IMR-90 (cell line): Measurements from ENCODE around the gene FGGY. TPM values are rescaled to one million over a fixed set of nuclear protein-coding genes. Genes with fewer than 3 reads are reported as not detected.

Experiments used
- ATAC-seq: fragments of 200-7000 bp; cut with Tn5 transposase; 2 replicates; pipeline ENCODE4 v1.9.1; 2020; ENCODE audit warnings: low read depth, mild to moderate bottlenecking, moderate library complexity
- BruUV-seq: library from RNA; stranded (reverse); fragments of 400-500 nt; replicated peaks from 2 replicates; lab custom pipeline; 2021; lab: Mats Ljungman, UMichigan
- CTCF ChIA-PET: fragments of 300-600 bp; formaldehyde crosslinking; extraction: SDS; loops from one replicate; lab custom pipeline; 2021; ENCODE audit warnings: antibody characterized with exemption; lab: Yijun Ruan, JAX
- POLR2A ChIA-PET: fragments of 300-600 bp; sonication (Branson Sonifier 250); formaldehyde crosslinking; loops from one replicate; lab custom pipeline; 2022; ENCODE audit warnings: antibody characterized with exemption; ENCODE audit not compliant: unreplicated experiment; lab: Charles Lee
- DNase-seq: peaks from one replicate; pipeline ENCODE4 v3.0.0; 2013
- H2AFZ ChIP-seq: replicated peaks from 2 replicates; pipeline ENCODE3; 2013; ENCODE audit warnings: low read length, mild to moderate bottlenecking; ENCODE audit not compliant: poor library complexity
- H2AK5ac ChIP-seq: 2 replicates; pipeline ENCODE4 v1.6.1; 2013; ENCODE audit warnings: low read depth, low read length, inconsistent platforms
- H2AK9ac ChIP-seq: replicated peaks from 2 replicates; pipeline ENCODE3; 2013; ENCODE audit warnings: mild to moderate bottlenecking, low read depth, low read length, moderate library complexity; ENCODE audit not compliant: poor library complexity
- H2BK120ac ChIP-seq: 2 replicates; pipeline ENCODE4 v1.6.1; 2013; ENCODE audit warnings: low read depth, low read length, inconsistent platforms
- H2BK15ac ChIP-seq: 3 replicates; pipeline ENCODE4 v1.6.1; 2013; ENCODE audit warnings: low read depth, low read length, inconsistent platforms
- H2BK20ac ChIP-seq: 2 replicates; pipeline ENCODE4 v1.6.1; 2013; ENCODE audit warnings: low read depth, mild to moderate bottlenecking, inconsistent platforms, low read length, moderate library complexity
- H2BK5ac ChIP-seq: 2 replicates; pipeline ENCODE4 v1.6.1; 2013; ENCODE audit warnings: mild to moderate bottlenecking, low read depth, low read length, inconsistent platforms; ENCODE audit not compliant: poor library complexity, severe bottlenecking
- H3K14ac ChIP-seq: replicated peaks from 2 replicates; pipeline ENCODE4 v1.6.1; 2013; ENCODE audit warnings: low read depth, low read length, inconsistent platforms
- H3K18ac ChIP-seq: 2 replicates; pipeline ENCODE4 v1.6.1; 2013; ENCODE audit warnings: low read depth, low read length, control low read depth
- H3K23ac ChIP-seq: 2 replicates; pipeline ENCODE4 v1.6.1; 2013; ENCODE audit warnings: low read depth, low read length, inconsistent platforms
- H3K27ac ChIP-seq: 2 replicates; pipeline ENCODE4 v1.5.1; 2013; ENCODE audit warnings: mild to moderate bottlenecking, control low read depth, low read length; ENCODE audit not compliant: insufficient read depth
- H3K27me3 ChIP-seq: 2 replicates; pipeline ENCODE4 v1.6.1; 2013; ENCODE audit warnings: low read length; ENCODE audit not compliant: control insufficient read depth, insufficient read depth
- H3K36me3 ChIP-seq: 2 replicates; pipeline ENCODE4 v1.6.1; 2013; ENCODE audit warnings: low read length, mixed read lengths; ENCODE audit not compliant: control insufficient read depth, insufficient read depth
- H3K4ac ChIP-seq: 2 replicates; pipeline ENCODE4 v1.6.1; 2013; ENCODE audit warnings: low read depth, low read length, inconsistent platforms
- H3K4me1 ChIP-seq: 2 replicates; pipeline ENCODE4 v1.6.1; 2013; ENCODE audit warnings: low read length, mixed read lengths; ENCODE audit not compliant: control insufficient read depth, insufficient read depth
- H3K4me2 ChIP-seq: 2 replicates; pipeline ENCODE4 v1.6.1; 2013; ENCODE audit warnings: low read depth, mild to moderate bottlenecking, control low read depth, low read length, moderate library complexity
- H3K4me3 ChIP-seq: 2 replicates; pipeline ENCODE4 v1.5.1; 2013; ENCODE audit warnings: low read depth, mild to moderate bottlenecking, control low read depth, low read length, moderate library complexity; ENCODE audit not compliant: insufficient read depth
- H3K56ac ChIP-seq: 2 replicates; pipeline ENCODE4 v1.6.1; 2013; ENCODE audit warnings: low read length, inconsistent platforms; ENCODE audit not compliant: insufficient read depth; ENCODE audit errors: extremely low read depth
- H3K79me1 ChIP-seq, 2 experiments: 2 replicates each; pipeline ENCODE4 v1.6.1; 2013; ENCODE audit warnings: low read length in 2 of 2, inconsistent platforms in 1 of 2, low read depth in 1 of 2
- H3K9ac ChIP-seq: 2 replicates; pipeline ENCODE4 v1.6.1; 2013; ENCODE audit warnings: low read depth, low read length, control low read depth
- H3K9me1 ChIP-seq: 2 replicates; pipeline ENCODE4 v1.6.1; 2013; ENCODE audit warnings: low read length, inconsistent platforms; ENCODE audit not compliant: insufficient read depth
- H3K9me3 ChIP-seq: 2 replicates; pipeline ENCODE4 v1.6.1; 2013; ENCODE audit warnings: low read length; ENCODE audit not compliant: control insufficient read depth, insufficient read depth
- H4K20me1 ChIP-seq: 2 replicates; pipeline ENCODE4 v1.6.1; 2013; ENCODE audit warnings: low read length, inconsistent platforms; ENCODE audit not compliant: insufficient read depth
- H4K5ac ChIP-seq: 2 replicates; pipeline ENCODE4 v1.6.1; 2013; ENCODE audit warnings: mild to moderate bottlenecking, low read depth, low read length, control low read depth
- H4K8ac ChIP-seq, 2 experiments: 2 replicates each; pipeline ENCODE4 v1.6.1; 2013; ENCODE audit warnings: low read depth in 2 of 2, low read length in 2 of 2, control low read depth in 1 of 2, inconsistent platforms in 1 of 2
- H4K91ac ChIP-seq: 2 replicates; pipeline ENCODE4 v1.6.1; 2013; ENCODE audit warnings: low read depth, low read length, inconsistent platforms; ENCODE audit not compliant: insufficient read depth
- BHLHE40 ChIP-seq: fragments of 150-350 bp; IDR thresholded peaks from 2 replicates; pipeline ENCODE4 v1.6.1; 2016; ENCODE audit warnings: mild to moderate bottlenecking, low read depth, low read length
- CEBPB ChIP-seq: IDR thresholded peaks from 2 replicates; pipeline ENCODE4 v1.6.1; 2012; ENCODE audit warnings: low read depth, low read length, improper control_type of control experiment
- CTCF ChIP-seq: conservative IDR thresholded peaks from 2 replicates; pipeline ENCODE4 v1.5.1; 2012; ENCODE audit warnings: mild to moderate bottlenecking, low read depth, low read length, improper control_type of control experiment
- ELK1 ChIP-seq: fragments of 150-350 bp; IDR thresholded peaks from 2 replicates; pipeline ENCODE4 v1.6.1; 2016; ENCODE audit warnings: low read depth, mild to moderate bottlenecking, low read length, moderate library complexity, borderline replicate concordance
- FOS ChIP-seq: fragments of 150-350 bp; IDR thresholded peaks from 2 replicates; pipeline ENCODE4 v1.6.1; 2016; ENCODE audit warnings: low read depth, low read length
- MAFK ChIP-seq: IDR thresholded peaks from 2 replicates; pipeline ENCODE4 v1.6.1; 2012; ENCODE audit warnings: low read depth, low read length, improper control_type of control experiment
- MAZ ChIP-seq: IDR thresholded peaks from 2 replicates; pipeline ENCODE4 v1.6.1; 2012; ENCODE audit warnings: low read depth, mild to moderate bottlenecking, low read length, improper control_type of control experiment, moderate library complexity, borderline replicate concordance
- MXI1 ChIP-seq: IDR thresholded peaks from 2 replicates; pipeline ENCODE4 v1.6.1; 2012; ENCODE audit warnings: low read depth, mild to moderate bottlenecking, low read length, moderate library complexity, borderline replicate concordance
- NFE2L2 ChIP-seq: fragments of 150-350 bp; IDR thresholded peaks from 2 replicates; pipeline ENCODE4 v1.6.1; 2016; ENCODE audit warnings: low read depth, mild to moderate bottlenecking, low read length
- POLR2A ChIP-seq: IDR thresholded peaks from 2 replicates; pipeline ENCODE4 v1.6.1; 2012; ENCODE audit warnings: mild to moderate bottlenecking, low read depth, low read length
- RAD21 ChIP-seq: IDR thresholded peaks from 2 replicates; pipeline ENCODE4 v1.6.1; 2012; ENCODE audit warnings: low read length, improper control_type of control experiment
- RCOR1 ChIP-seq: IDR thresholded peaks from 2 replicates; pipeline ENCODE4 v1.6.1; 2012; ENCODE audit warnings: mild to moderate bottlenecking, low read length, improper control_type of control experiment; ENCODE audit not compliant: insufficient replicate concordance
- RFX5 ChIP-seq: IDR thresholded peaks from 2 replicates; pipeline ENCODE4 v1.8.0; 2012; ENCODE audit warnings: low read depth, mild to moderate bottlenecking, low read length, moderate library complexity
- SMC3 ChIP-seq: fragments of 150-350 bp; IDR thresholded peaks from 2 replicates; pipeline ENCODE4 v1.6.1; 2016; ENCODE audit warnings: low read depth, mild to moderate bottlenecking, antibody characterized with exemption, low read length, moderate library complexity
- USF2 ChIP-seq: fragments of 150-350 bp; IDR thresholded peaks from 2 replicates; pipeline ENCODE4 v1.6.1; 2017; ENCODE audit warnings: mild to moderate bottlenecking, antibody characterized with exemption, low read length, low read depth
- WGBS, 2 experiments: methylation state at CpG; one replicate each; pipeline versions ENCODE4 v1.1.5 to v1.1.7; 2013; ENCODE audit warnings: missing lambda C conversion rate in 2 of 2; ENCODE audit not compliant: insufficient read length in 1 of 2; ENCODE audit errors: extremely low coverage in 2 of 2; 5-methylcytosine and 5-hydroxymethylcytosine counted together
- dilution Hi-C: fragments of 300-500 bp; cut with HindIII; formaldehyde crosslinking; loops from one replicate; pipeline ENCODE4 v1.14.3; 2018; ENCODE audit warnings: low sequenced_read_pairs; ENCODE audit not compliant: unreplicated experiment
- in situ Hi-C: fragments of 300-500 bp; cut with MboI; formaldehyde crosslinking; loops from 3 replicates; pipeline ENCODE4 v1.14.3; 2019; ENCODE audit warnings: low sequenced_read_pairs, inconsistent platforms, mixed read lengths
- intact Hi-C: fragments of 100-400 bp; cut with micrococcal nuclease; formaldehyde crosslinking; loops from 2 replicates; pipeline ENCODE4 v1.10.0; 2022
- polyA plus RNA-seq, 3 experiments: library from polyadenylated mRNA; depleted of rRNA; stranded (reverse); fragments of >200 nt; gene quantifications; 2 replicates each; pipeline ENCODE4 v1.2.3, GENCODE V29; 2012; ENCODE audit warnings: low replicate concordance in 1 of 3
- total RNA-seq: library from RNA; depleted of rRNA; stranded (reverse); fragments of >200 nt; gene quantifications from 2 replicates; pipeline ENCODE4 v1.2.3, GENCODE V29; 2012

The FGGY gene
- total and polyA plus RNA-seq, 2 of the 4 experiments (the other 2 are of a cell fraction), result 5.6 to 14.0 TPM

- H3K23ac ChIP-seq, result no peak overlapping the region
- no peak overlapping the region for H3K56ac ChIP-seq
- H4K8ac ChIP-seq, result no peak overlapping the region
- no peak overlapping the region for H2BK120ac ChIP-seq
- no peak overlapping the region for H2BK15ac ChIP-seq
- no TSS peak for BruUV-seq
- no peak overlapping the region for H2AK5ac ChIP-seq
- ATAC-seq (no peak), DNase-seq (no peak)
- intact Hi-C loops, result loop anchor here (5.0 kb wide), 1 partner anchor 35 kb away; no protein-coding TSS in a partner anchor
- H2BK5ac ChIP-seq, result no peak overlapping the region
- no CpG with 5 or more reads among the region's 5 CpGs for WGBS, 2 experiments
- H4K91ac ChIP-seq, result no peak overlapping the region
- H3K9ac ChIP-seq, result no peak overlapping the region
- 0 out of 2 replicates have a peak, but pooled peaks cover 1% of the 10 kb centered on the region for H3K36me3 ChIP-seq
- no peak overlapping the region for H2AK9ac ChIP-seq
- H4K5ac ChIP-seq, result no peak overlapping the region
- H3K4me3 ChIP-seq, result no peak overlapping the region
- dilution Hi-C loops, result no loop called here
- H3K27me3 ChIP-seq, result no peaks in the 10 kb centered on the region
- H3K27ac ChIP-seq, result no peak overlapping the region
- H2AFZ ChIP-seq, result no peak overlapping the region
- peaks cover 3% of the 10 kb centered on the region; the same call in 1 of the 2 replicates for H3K4me1 ChIP-seq
- no peak overlapping the region for H3K4me2 ChIP-seq
- in situ Hi-C loops, result no loop called here
- no peak overlapping the region for H3K4ac ChIP-seq
- ChIA-PET CTCF (interaction anchor here (0.6 kb wide), 1 partner anchor 341 kb away, joined by 3 read pairs; no protein-coding TSS in a partner anchor), POLR2A (no interaction called here)
- no peaks in the 10 kb centered on the region for H4K20me1 ChIP-seq
- H2BK20ac ChIP-seq, result no peak overlapping the region
- no peaks in the 10 kb centered on the region; a peak in 1 of 4 replicates for H3K79me1 ChIP-seq
- H3K9me1 ChIP-seq, result peaks cover 3% of the 10 kb centered on the region; the same call in 1 of the 2 replicates
- TF ChIP-seq BHLHE40 (no peak), RAD21 (no peak), ELK1 (no peak), CEBPB (no peak), MAZ (no peak), NFE2L2 (no peak), SMC3 (no peak), POLR2A (no peak), CTCF (no peak), RCOR1 (no peak), MAFK (no peak), FOS (no peak), RFX5 (no peak), USF2 (no peak), MXI1 (no peak)
- no peak overlapping the region for H3K18ac ChIP-seq
- H3K9me3 ChIP-seq, result no peaks in the 10 kb centered on the region
- H3K14ac ChIP-seq, result no peak overlapping the region
Measured at GRCh38 chr1:59357645-59358320, 60.9 kb downstream of the FGGY start.
